Fibroblast of skin of left biceps (primary cell): ENCODE results near the gene SCAF8.

Source experiments
- DNase-seq, 2 experiments: peaks; one replicate each; pipeline ENCODE4 v3.0.0-alpha.2; 2013; ENCODE audit warnings: low read depth in 2 of 2

The SCAF8 gene

DNA sequence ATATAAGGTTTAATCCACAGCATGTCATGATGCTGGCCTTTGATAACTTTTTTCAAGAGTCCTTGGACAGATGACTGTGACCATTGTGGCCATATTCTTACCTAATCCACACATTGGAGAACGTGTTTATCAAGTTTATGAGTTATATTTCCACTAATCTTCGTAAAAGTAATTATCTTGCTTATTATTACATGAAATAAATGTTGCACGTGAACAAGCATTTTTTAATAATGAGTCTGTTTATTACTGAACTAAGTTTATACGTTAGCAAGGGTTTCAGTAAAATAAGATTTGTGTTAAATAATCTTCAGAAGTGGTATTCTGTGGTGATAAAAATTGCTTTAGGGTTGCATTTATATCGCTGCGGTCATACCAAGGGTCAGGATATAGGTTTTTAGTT lies 107.1 kb downstream of the SCAF8 start:
- DNase-seq: no peak

DNA sequence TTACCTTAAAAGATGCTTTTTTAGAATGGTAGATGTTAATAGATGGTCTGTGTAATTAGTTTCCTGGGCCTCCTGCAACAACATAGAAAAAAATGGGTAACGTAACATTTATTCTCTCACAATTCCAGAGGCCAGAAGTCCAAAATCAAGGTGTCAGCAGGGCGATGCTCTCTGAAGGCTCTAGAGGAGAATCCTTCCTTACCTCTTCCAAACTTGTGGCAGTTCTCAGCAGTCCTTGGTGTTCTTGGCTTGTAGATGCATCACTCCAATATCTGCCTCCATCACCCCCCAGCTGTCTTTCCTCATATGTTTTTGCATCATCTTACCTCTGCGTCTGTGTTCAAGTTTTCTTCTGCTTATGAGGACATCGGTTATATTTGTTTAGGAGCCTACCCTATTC lies 107.9 kb downstream of the SCAF8 start:
- no peak for DNase-seq

GRCh38 chr6:154842833-154843232 lies 109.6 kb downstream of the SCAF8 start:
- DNase-seq: no peak

DNA sequence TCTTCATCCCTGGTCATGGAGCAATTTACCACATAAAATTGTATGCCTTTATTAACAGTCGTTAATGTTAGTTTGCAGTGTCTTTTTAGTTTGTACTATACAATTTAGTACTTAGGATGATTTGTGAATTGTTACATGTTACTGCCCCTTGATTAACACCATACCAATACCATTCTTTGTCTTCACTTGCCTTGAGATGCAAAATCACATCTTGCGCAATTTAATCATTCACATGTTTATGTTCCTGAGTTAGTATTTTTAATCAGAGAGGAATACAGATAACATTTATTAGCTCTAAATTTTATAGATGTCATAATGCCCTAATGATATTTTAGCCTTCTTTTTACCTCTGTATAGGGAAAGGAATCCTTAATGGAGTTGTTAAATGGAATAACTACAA lies 114.1 kb downstream of the SCAF8 start:
- no peak for DNase-seq

- DNase-seq: no peak
Observed at GRCh38 chr6:154848580-154848979, 115.4 kb downstream of the SCAF8 start.

- no peak for DNase-seq
Observed at GRCh38 chr6:154849475-154849874, 116.3 kb downstream of the SCAF8 start.

- no peak for DNase-seq
Observed at GRCh38 chr6:154852687-154853086, 119.5 kb downstream of the SCAF8 start.

GRCh38 chr6:154857529-154857928 lies 124.3 kb downstream of the SCAF8 start:
- DNase-seq: no peak

DNA sequence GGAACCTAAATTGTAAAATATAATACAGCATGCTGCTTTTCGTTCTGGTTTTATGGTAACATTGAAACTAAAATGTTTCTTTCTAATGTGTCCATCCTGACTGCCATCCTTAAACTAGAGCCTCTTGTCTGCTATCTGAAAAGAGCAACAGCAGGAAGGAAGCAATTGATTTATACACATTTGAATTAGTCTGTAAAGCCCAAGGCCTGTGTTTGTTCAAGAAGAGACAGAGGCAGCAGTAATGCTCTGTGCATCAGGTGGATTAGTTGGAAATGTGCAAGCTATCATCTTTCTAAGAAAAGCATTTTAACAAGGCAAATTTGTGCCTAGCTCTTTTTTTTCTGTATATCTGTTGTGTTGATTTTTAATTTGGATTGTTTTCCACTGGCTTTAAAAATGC lies 128.6 kb downstream of the SCAF8 start:
- DNase-seq: no peak

DNA sequence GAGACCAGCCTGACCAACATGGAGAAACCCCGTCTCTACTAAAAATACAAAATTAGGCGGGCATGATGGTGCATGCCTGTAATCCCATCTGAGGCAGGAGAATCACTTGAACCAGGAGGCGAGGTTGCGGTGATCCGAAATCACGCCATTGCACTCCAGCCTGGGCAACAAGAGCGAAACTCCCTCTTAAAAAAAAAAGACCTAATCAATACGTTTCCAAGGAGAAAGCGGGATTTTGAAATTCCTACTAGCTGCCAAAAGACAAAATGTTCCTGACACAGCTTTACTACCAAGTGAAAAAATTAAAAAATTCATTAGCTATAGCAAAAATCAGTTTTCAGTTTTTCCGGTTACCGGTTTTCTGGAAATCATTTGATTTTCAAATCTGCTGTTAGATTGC lies 129.3 kb downstream of the SCAF8 start:
- no peak for DNase-seq

- DNase-seq: no peak
Observed at GRCh38 chr6:154864066-154864430, 130.8 kb downstream of the SCAF8 start.

DNA sequence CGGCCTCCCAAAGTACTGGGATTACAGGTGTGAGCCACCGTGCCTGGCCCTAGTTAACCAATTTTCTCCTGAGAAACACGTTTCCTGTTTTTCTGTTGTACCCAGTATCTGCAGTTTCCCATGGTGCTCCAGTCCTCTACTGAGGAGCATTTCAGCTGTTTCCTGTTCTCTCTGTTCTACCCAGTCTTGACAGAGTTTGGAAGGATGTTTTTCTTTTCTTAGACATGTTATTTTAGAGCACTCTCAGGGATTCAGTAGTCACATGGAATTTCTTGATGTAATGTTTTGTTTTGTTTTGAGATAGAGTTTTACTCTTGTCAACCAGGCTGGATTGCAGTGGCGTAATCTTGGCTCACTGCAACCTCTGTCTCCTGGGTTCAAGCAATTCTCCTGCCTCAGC lies 132.1 kb downstream of the SCAF8 start:
- DNase-seq: no peak

DNA sequence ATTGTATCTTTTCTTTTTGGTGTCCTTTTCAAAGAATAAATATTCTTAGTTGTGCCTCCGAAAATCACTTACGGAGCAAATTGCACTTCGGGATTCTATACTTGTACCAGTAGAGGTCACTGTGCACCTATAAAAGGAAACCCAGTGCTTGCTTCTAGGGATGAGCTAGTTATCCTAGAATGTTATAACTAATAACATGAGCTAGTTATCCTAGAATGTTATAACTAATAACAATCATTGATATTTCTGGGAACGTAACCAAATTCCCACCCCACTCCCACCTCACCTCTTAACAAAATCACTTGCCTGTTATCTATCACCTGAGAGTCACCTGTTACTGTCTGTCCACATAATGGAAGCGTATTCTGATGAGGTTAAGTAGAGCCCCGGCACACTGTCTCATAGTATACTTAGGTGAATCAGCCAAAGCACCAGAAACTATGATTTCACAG lies 135.0 kb downstream of the SCAF8 start:
- peak; percentile 36 to 40 for DNase-seq

GRCh38 chr6:154872542-154873114 lies 139.4 kb downstream of the SCAF8 start:
- no peak for DNase-seq

DNA sequence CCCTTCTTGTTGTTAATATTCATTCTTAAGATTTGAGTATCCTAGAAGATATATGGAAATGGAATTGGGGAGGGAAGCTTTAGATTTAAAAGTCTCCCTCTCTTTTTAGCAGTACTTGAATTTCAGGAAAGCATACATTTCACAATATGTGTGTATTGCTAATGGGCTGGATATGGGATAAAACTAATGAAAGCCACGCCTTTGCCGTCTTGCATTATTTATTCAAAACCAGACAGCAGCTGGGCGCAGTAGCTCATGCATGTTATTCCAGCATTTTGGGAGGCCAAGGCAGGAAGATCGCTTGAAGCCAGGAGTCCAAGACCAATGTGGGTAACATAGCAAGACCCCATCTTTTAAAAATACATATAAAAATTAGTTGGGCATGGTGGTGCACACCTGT lies 140.3 kb downstream of the SCAF8 start:
- no peak for DNase-seq

GRCh38 chr6:154874773-154875592 lies 141.8 kb downstream of the SCAF8 start:
- DNase-seq: no peak

GRCh38 chr6:154876486-154877280 lies 143.5 kb downstream of the SCAF8 start:
- DNase-seq: no peak

DNA sequence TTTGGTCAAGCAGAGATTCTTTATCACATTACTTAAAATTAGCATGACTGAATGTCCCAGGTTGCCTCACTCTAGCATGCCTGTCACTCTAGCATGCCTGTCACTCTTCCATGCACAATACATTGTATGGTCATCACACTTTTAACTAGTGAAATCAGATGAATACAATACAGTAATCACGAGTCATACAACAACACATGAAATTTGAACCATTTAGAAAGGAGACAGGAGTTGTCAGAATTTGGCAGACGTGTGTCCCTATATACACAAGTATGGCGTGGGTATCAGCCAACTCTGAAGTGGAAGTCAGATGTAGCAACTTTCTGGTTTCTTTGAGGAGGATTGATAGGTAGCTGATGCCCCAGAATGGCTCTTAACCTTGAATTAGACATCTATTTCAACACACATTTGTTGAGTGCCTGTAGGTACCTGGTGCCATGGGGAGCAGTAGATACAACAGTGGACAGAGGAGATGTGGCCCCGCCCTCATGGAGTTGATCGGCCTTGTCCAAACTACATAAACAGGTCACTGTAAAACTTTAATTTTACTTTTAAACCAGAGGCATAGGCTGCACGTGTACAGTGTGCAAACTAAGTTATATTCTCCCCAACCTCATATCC lies 145.8 kb downstream of the SCAF8 start:
- no peak for DNase-seq

DNA sequence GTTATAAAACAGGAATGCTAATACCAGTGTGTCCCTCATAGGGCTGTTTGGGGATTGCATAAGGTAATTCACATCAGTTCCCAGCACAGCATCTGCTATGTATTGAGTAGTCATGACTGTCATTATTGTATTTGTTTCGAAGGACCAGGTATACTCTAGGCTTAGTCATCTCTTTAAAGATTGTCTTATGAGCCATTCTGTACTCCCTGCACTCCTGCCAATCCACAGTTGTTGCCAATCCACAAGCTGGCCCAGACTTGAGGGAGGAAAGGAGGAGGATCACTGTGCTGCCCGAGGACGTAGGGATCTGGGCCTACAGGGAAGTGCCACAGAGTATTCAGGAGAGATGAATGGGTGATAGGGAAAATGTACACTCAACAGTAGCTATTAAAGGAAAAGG lies 148.9 kb downstream of the SCAF8 start:
- no peak for DNase-seq
